Measurements from ENCODE around the gene GSX1.

GSX1 gene

DNA sequence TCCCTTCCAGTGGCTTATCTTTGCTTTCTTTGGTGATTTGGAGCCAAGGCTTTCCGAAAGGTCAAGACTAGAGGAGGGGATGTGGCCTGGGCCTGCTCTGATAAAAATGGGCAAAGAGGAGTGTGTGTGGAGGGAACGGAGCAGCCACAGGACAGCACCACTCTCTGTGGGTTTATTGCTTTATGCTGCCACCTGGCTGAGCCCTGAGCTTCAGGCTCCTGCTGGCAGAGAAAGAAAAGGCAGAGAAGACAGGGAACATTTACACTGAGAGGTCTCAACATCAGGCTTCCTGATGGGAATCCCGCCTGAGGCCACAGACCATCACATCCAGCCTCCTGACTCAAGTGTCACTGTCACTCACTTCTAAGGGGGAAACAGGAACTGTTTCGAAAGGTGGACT is 9.2 kb upstream of the GSX1 start:
- no peak overlapping the region for H3K27ac ChIP-seq (ENCODE audit: low read length, poor library complexity, severe bottlenecking)
- peak; percentile 17 for DNase-seq
- H2AK5ac ChIP-seq (ENCODE audit: low read length, severe bottlenecking): no peak overlapping the region
- no peak overlapping the region for H4K8ac ChIP-seq (ENCODE audit: low read length)
- no peak overlapping the region for H2BK5ac ChIP-seq (ENCODE audit: low read depth, low read length, poor library complexity, severe bottlenecking)
- no peaks in the 10 kb centered on the region for H3K4me1 ChIP-seq (ENCODE audit: control insufficient read depth, insufficient read depth, low read depth, low read length)
- H3K36me3 ChIP-seq (ENCODE audit: control insufficient read depth in 1 of 2, insufficient read depth in 2 of 2, low read depth in 1 of 2, low read length in 2 of 2): no peaks in the 10 kb centered on the region
- H3K79me1 ChIP-seq (replicated peaks; ENCODE audit: low read length, poor library complexity, severe bottlenecking): no peaks in the 10 kb centered on the region
- no peak overlapping the region for H3K4me2 ChIP-seq (ENCODE audit: low read length, poor library complexity, severe bottlenecking)
- WGBS: 23% methylated on average over 3 of the region's 4 CpGs
- H2BK12ac ChIP-seq (ENCODE audit: low read length in 2 of 2): no peak overlapping the region
- H3K9ac ChIP-seq (ENCODE audit: low read length): no peak overlapping the region
- peaks cover 3% of the 10 kb centered on the region for H3K9me3 ChIP-seq (ENCODE audit: control insufficient read depth, low read length)
- H3K14ac ChIP-seq (ENCODE audit: low read length in 2 of 2): no peak overlapping the region
- H3K4me3 ChIP-seq (ENCODE audit: insufficient read depth in 1 of 2, low read depth in 1 of 2, low read length in 2 of 2): no peak overlapping the region
- H3K23ac ChIP-seq (ENCODE audit: low read length in 2 of 2): no peak overlapping the region
- H4K91ac ChIP-seq (ENCODE audit: low read length): no peak overlapping the region
- no peak overlapping the region for H2BK120ac ChIP-seq (ENCODE audit: low read depth, low read length)
- no peak overlapping the region for H2BK15ac ChIP-seq (ENCODE audit: low read depth, poor library complexity, severe bottlenecking)
- H3K4ac ChIP-seq (ENCODE audit: low read depth in 1 of 2, low read length in 2 of 2): no peak overlapping the region
- H2AFZ ChIP-seq (ENCODE audit: low read depth, low read length): no peak overlapping the region
- H3K27me3 ChIP-seq (ENCODE audit: control insufficient read depth in 1 of 2, insufficient read depth in 1 of 2, low read length in 2 of 2): peaks cover 37 to 78% of the 10 kb centered on the region in 2 experiments
- no peak overlapping the region for H3K18ac ChIP-seq (ENCODE audit: low read depth in 1 of 2, low read length in 2 of 2)

DNA sequence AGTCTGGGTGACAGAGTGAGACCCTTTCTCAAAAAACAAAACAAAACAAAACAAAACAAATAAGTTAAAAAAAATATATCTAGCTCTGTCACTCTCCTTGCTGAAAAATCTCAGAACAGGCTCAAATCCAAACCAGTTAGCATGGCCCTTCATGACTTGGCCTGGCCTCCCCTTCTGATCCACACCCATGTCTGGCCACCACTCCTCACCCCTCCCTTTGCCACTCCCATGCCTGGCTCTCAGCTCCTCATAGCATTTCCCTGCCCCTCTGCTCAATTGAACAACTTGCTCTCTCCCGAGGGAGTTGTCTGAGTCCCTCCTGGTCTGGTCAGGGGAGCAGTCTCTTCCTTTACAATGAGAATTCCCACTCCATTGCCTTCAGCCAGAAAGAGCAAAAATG is 4.0 kb upstream of the GSX1 start:
- DNase-seq: no peak
- Histone ChIP-seq H3K27ac (ENCODE audit: low read length, poor library complexity, severe bottlenecking) (no peak overlapping the region), H3K4me2 (ENCODE audit: low read length, poor library complexity, severe bottlenecking) (no peak overlapping the region), H3K23ac (ENCODE audit: low read length in 2 of 2) (no peak overlapping the region), H3K18ac (ENCODE audit: low read depth in 1 of 2, low read length in 2 of 2) (no peak overlapping the region), H3K79me1 (replicated peaks; ENCODE audit: low read length, poor library complexity, severe bottlenecking) (no peaks in the 10 kb centered on the region), H2AFZ (ENCODE audit: low read depth, low read length) (no peak overlapping the region), H3K36me3 (ENCODE audit: control insufficient read depth in 1 of 2, insufficient read depth in 2 of 2, low read depth in 1 of 2, low read length in 2 of 2) (peaks cover 0 to 7% of the 10 kb centered on the region in 2 experiments), H2BK12ac (ENCODE audit: low read length in 2 of 2) (no peak overlapping the region), H3K9me3 (ENCODE audit: control insufficient read depth, low read length) (peaks cover 6% of the 10 kb centered on the region), H3K27me3 (ENCODE audit: control insufficient read depth in 1 of 2, insufficient read depth in 1 of 2, low read length in 2 of 2) (peaks cover 64 to 84% of the 10 kb centered on the region in 2 experiments), H3K14ac (ENCODE audit: low read length in 2 of 2) (no peak overlapping the region), H4K91ac (ENCODE audit: low read length) (no peak overlapping the region), H2BK15ac (ENCODE audit: low read depth, poor library complexity, severe bottlenecking) (no peak overlapping the region), H3K4me3 (ENCODE audit: insufficient read depth in 1 of 2, low read depth in 1 of 2, low read length in 2 of 2) (no peak overlapping the region), H3K4me1 (ENCODE audit: control insufficient read depth, insufficient read depth, low read depth, low read length) (peaks cover 12% of the 10 kb centered on the region), H2BK120ac (ENCODE audit: low read depth, low read length) (no peak overlapping the region), H2BK5ac (ENCODE audit: low read depth, low read length, poor library complexity, severe bottlenecking) (no peak overlapping the region), H3K4ac (ENCODE audit: low read depth in 1 of 2, low read length in 2 of 2) (no peak overlapping the region), H3K9ac (ENCODE audit: low read length) (no peak overlapping the region), H2AK5ac (ENCODE audit: low read length, severe bottlenecking) (no peak overlapping the region), H4K8ac (ENCODE audit: low read length) (no peak overlapping the region)
- 39% methylated on average over 1 of the region's 1 CpG for WGBS

DNA sequence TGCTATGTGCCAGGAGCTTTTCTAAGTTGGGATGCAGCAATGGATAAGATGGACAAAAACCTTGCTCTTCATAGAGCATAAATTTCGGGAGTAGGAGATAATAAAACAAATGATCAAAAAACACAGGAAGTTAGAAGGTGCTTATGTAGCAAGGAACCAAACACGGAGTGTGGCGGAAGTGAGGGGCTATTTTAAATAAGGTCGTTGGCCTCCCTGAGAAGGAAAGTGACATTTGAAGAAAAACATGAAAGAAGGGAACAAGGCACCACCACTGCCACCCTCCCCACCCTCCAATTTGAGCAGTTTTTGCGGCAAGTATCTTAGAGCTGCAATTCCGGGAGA is 3.2 kb upstream of the GSX1 start:
- H2BK5ac ChIP-seq (ENCODE audit: low read depth, low read length, poor library complexity, severe bottlenecking): no peak overlapping the region
- no peak overlapping the region for H3K27ac ChIP-seq (ENCODE audit: low read length, poor library complexity, severe bottlenecking)
- H3K9ac ChIP-seq (ENCODE audit: low read length): no peak overlapping the region
- H3K4ac ChIP-seq (ENCODE audit: low read depth in 1 of 2, low read length in 2 of 2): no peak overlapping the region
- no peak overlapping the region for H2BK12ac ChIP-seq (ENCODE audit: low read length in 2 of 2)
- no peak overlapping the region for H3K23ac ChIP-seq (ENCODE audit: low read length in 2 of 2)
- H3K4me3 ChIP-seq (ENCODE audit: insufficient read depth in 1 of 2, low read depth in 1 of 2, low read length in 2 of 2): no peak overlapping the region
- H2BK120ac ChIP-seq (ENCODE audit: low read depth, low read length): no peak overlapping the region
- no peak for DNase-seq
- H2AFZ ChIP-seq (ENCODE audit: low read depth, low read length): no peak overlapping the region
- no peak overlapping the region for H4K91ac ChIP-seq (ENCODE audit: low read length)
- H3K4me2 ChIP-seq (ENCODE audit: low read length, poor library complexity, severe bottlenecking): no peak overlapping the region
- WGBS: 20% methylated on average over 6 of the region's 6 CpGs
- peaks cover 6% of the 10 kb centered on the region for H3K9me3 ChIP-seq (ENCODE audit: control insufficient read depth, low read length)
- H2AK5ac ChIP-seq (ENCODE audit: low read length, severe bottlenecking): no peak overlapping the region
- H4K8ac ChIP-seq (ENCODE audit: low read length): no peak overlapping the region
- H2BK15ac ChIP-seq (ENCODE audit: low read depth, poor library complexity, severe bottlenecking): no peak overlapping the region
- no peak overlapping the region for H3K18ac ChIP-seq (ENCODE audit: low read depth in 1 of 2, low read length in 2 of 2)
- H3K4me1 ChIP-seq (ENCODE audit: control insufficient read depth, insufficient read depth, low read depth, low read length): peaks cover 12% of the 10 kb centered on the region
- no peak overlapping the region for H3K14ac ChIP-seq (ENCODE audit: low read length in 2 of 2)
- peaks cover 0 to 7% of the 10 kb centered on the region in 2 experiments for H3K36me3 ChIP-seq (ENCODE audit: control insufficient read depth in 1 of 2, insufficient read depth in 2 of 2, low read depth in 1 of 2, low read length in 2 of 2)
- peaks cover 66 to 86% of the 10 kb centered on the region in 2 experiments for H3K27me3 ChIP-seq (ENCODE audit: control insufficient read depth in 1 of 2, insufficient read depth in 1 of 2, low read length in 2 of 2)
- no peaks in the 10 kb centered on the region for H3K79me1 ChIP-seq (replicated peaks; ENCODE audit: low read length, poor library complexity, severe bottlenecking)

DNA sequence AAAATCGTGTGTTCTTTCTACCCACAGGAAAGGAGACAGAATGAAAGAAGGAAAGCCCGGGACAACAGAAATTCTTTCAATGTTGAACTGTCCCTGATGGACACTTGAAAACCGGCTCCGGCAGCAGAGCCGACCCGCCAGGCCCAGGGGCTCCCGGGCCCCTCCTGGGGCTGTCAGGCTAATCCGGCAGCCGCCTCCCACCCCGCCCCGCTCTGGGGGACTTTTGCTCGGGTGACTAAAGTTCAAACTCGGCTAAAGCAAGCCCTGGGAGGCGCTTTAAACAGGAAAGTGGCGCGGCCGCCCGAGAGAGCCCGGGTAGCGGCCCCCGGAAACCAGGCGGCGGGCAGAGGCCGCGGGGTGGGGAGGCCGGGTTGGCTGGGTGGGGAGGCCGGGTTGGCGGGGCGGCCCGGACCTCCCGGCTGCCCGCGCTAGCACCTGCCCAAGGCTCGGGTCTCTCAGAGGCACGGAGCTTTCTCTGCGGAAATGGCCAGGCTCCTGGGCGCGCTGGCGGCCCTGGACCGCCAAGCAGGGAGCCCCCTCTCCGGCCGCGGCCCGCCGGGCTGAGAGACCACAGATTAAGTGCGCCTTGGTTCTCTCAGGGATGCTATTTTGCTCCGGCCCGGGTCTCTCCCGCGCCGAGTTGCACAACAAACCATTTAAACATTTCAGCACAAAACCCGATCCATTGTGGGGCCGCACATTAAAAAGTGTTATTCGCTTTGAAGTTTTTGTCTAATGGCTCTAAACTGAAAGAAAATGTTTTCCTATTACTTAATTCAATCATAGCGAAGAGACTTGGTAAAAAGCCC is 2.6 kb upstream of the GSX1 start:
- Histone ChIP-seq H3K23ac (ENCODE audit: low read length in 2 of 2) (no peak overlapping the region), H2BK120ac (ENCODE audit: low read depth, low read length) (no peak overlapping the region), H3K79me1 (replicated peaks; ENCODE audit: low read length, poor library complexity, severe bottlenecking) (no peaks in the 10 kb centered on the region), H3K36me3 (ENCODE audit: control insufficient read depth in 1 of 2, insufficient read depth in 2 of 2, low read depth in 1 of 2, low read length in 2 of 2) (peaks cover 0 to 7% of the 10 kb centered on the region in 2 experiments), H2BK5ac (ENCODE audit: low read depth, low read length, poor library complexity, severe bottlenecking) (no peak overlapping the region), H3K4me2 (ENCODE audit: low read length, poor library complexity, severe bottlenecking) (peak overlapping the region; percentile 15), H3K9ac (ENCODE audit: low read length) (no peak overlapping the region), H3K14ac (ENCODE audit: low read length in 2 of 2) (no peak overlapping the region), H2BK12ac (ENCODE audit: low read length in 2 of 2) (no peak overlapping the region), H2AK5ac (ENCODE audit: low read length, severe bottlenecking) (no peak overlapping the region), H3K27ac (ENCODE audit: low read length, poor library complexity, severe bottlenecking) (no peak overlapping the region), H3K4me3 (ENCODE audit: insufficient read depth in 1 of 2, low read depth in 1 of 2, low read length in 2 of 2) (no peak overlapping the region), H2BK15ac (ENCODE audit: low read depth, poor library complexity, severe bottlenecking) (no peak overlapping the region), H4K8ac (ENCODE audit: low read length) (no peak overlapping the region), H3K4ac (ENCODE audit: low read depth in 1 of 2, low read length in 2 of 2) (no peak overlapping the region), H2AFZ (ENCODE audit: low read depth, low read length) (no peak overlapping the region), H3K18ac (ENCODE audit: low read depth in 1 of 2, low read length in 2 of 2) (no peak overlapping the region), H3K27me3 (ENCODE audit: control insufficient read depth in 1 of 2, insufficient read depth in 1 of 2, low read length in 2 of 2) (peaks cover 69 to 87% of the 10 kb centered on the region in 2 experiments), H3K4me1 (ENCODE audit: control insufficient read depth, insufficient read depth, low read depth, low read length) (peaks cover 12% of the 10 kb centered on the region), H4K91ac (ENCODE audit: low read length) (no peak overlapping the region), H3K9me3 (ENCODE audit: control insufficient read depth, low read length) (peaks cover 6% of the 10 kb centered on the region)
- DNase-seq: no peak
- WGBS: 2% methylated on average over 39 of the region's 55 CpGs

All from mesenchymal stem cell (in vitro differentiated cells and primary cell).